Measurements from ENCODE around the gene TERT.

TERT gene

GRCh38 chr5:1203311-1203967 is 91.4 kb downstream of the TERT start:
- Histone ChIP-seq H3K9me3 (ENCODE audit: control insufficient read depth, insufficient read depth, low read length) (no peaks in the 10 kb centered on the region), H3K4me1 (ENCODE audit: insufficient read depth, low read length) (0 out of 2 replicates have a peak, but pooled peaks cover 3% of the 10 kb centered on the region), H3K36me3 (ENCODE audit: insufficient read depth, low read length) (no peaks in the 10 kb centered on the region; the same call in 1 of the 2 replicates), H3K9ac (ENCODE audit: low read depth, low read length) (no peak overlapping the region)
